Activated CD4-positive, alpha-beta memory T cell treated with anti-CD3 and anti-CD28 coated beads, Interleukin-2, amount 10 ng/mL, durations not matched to agents 7 days and 5 days (primary cell): ENCODE data around the gene SRRM4. TPM values are rescaled to one million over a fixed set of nuclear protein-coding genes. Genes with fewer than 3 reads are reported as not detected.

ENCODE experiments used
- CTCF ChIA-PET: fragments of 350-600 bp; sonication (Branson Sonifier 250); formaldehyde crosslinking; loops from one replicate; lab custom pipeline; 2021; ENCODE audit warnings: antibody characterized with exemption, inconsistent platforms; lab: Charles Lee
- POLR2A ChIA-PET: fragments of 350-600 bp; sonication (Branson Sonifier 250); formaldehyde crosslinking; loops from one replicate; lab custom pipeline; 2021; ENCODE audit warnings: antibody characterized with exemption; lab: Charles Lee
- DNase-seq: peaks from one replicate; pipeline ENCODE4 v3.0.0-alpha.2; 2020
- H3K27ac Mint-ChIP-seq: one replicate; pipeline ENCODE4 v1.8.0; 2021; ENCODE audit warnings: mild to moderate bottlenecking, mixed read lengths
- H3K27me3 Mint-ChIP-seq: one replicate; pipeline ENCODE4 v1.8.0; 2021; ENCODE audit warnings: mixed read lengths
- H3K36me3 Mint-ChIP-seq: one replicate; pipeline ENCODE4 v1.8.0; 2021; ENCODE audit warnings: low read depth, mixed read lengths
- H3K4me1 Mint-ChIP-seq: one replicate; pipeline ENCODE4 v1.8.0; 2021; ENCODE audit warnings: mixed read lengths
- H3K4me3 Mint-ChIP-seq: one replicate; pipeline ENCODE4 v1.8.0; 2021; ENCODE audit warnings: mild to moderate bottlenecking, mixed read lengths
- H3K9me3 Mint-ChIP-seq: one replicate; pipeline ENCODE4 v1.8.0; 2021; ENCODE audit warnings: mixed read lengths
- total RNA-seq, 2 experiments: library from RNA; stranded (reverse); gene quantifications; one replicate each; pipeline ENCODE4 v1.2.3, GENCODE V29; 2021

Gene SRRM4
- not detected for total RNA-seq

GRCh38 chr12:118981285-118982211 is at the start of gene SRRM4:
SRRM4 (plus strand) TSS chr12:118981541; CDS start chr12:118981883, 342 bp downstream.
- H3K4me3 Mint-ChIP-seq, result no peak within 1 kb of the TSS
- H3K36me3 Mint-ChIP-seq, result no peaks in the 10 kb centered on the region
- no peaks in the 10 kb centered on the region for H3K9me3 Mint-ChIP-seq
- POLR2A ChIA-PET, result no interaction called here
- CTCF ChIA-PET, result no interaction called here
- DNase-seq, result no peak
- peaks cover 17% of the 10 kb centered on the region for H3K27me3 Mint-ChIP-seq
- H3K4me1 Mint-ChIP-seq, result no peaks in the 10 kb centered on the region
- no peak within 1 kb of the TSS for H3K27ac Mint-ChIP-seq

- Mint-ChIP-seq H3K9me3 (no peaks in the 10 kb centered on the region), H3K27ac (no peak overlapping the region), H3K4me3 (no peak overlapping the region), H3K27me3 (no peaks in the 10 kb centered on the region), H3K4me1 (no peaks in the 10 kb centered on the region), H3K36me3 (no peaks in the 10 kb centered on the region)
- ChIA-PET CTCF (no interaction called here), POLR2A (no interaction called here)
- DNase-seq, result no peak
Observed at GRCh38 chr12:118946256-118946655, 35.1 kb upstream of the SRRM4 start.

- ChIA-PET POLR2A (no interaction called here), CTCF (no interaction called here)
- Mint-ChIP-seq H3K9me3 (peaks cover 3% of the 10 kb centered on the region), H3K4me1 (no peaks in the 10 kb centered on the region), H3K36me3 (no peaks in the 10 kb centered on the region), H3K4me3 (no peak overlapping the region), H3K27me3 (no peaks in the 10 kb centered on the region), H3K27ac (no peak overlapping the region)
- no peak for DNase-seq
Observed at GRCh38 chr12:118958520-118958919, 22.8 kb upstream of the SRRM4 start.

- Mint-ChIP-seq H3K9me3 (peaks cover 3% of the 10 kb centered on the region), H3K36me3 (no peaks in the 10 kb centered on the region), H3K27ac (no peak overlapping the region), H3K4me3 (no peak overlapping the region), H3K4me1 (no peaks in the 10 kb centered on the region), H3K27me3 (no peaks in the 10 kb centered on the region)
- POLR2A ChIA-PET, result no interaction called here
- DNase-seq, result no peak
- CTCF ChIA-PET, result no interaction called here
Observed at GRCh38 chr12:118959348-118959747, 22.0 kb upstream of the SRRM4 start.

- Mint-ChIP-seq H3K27ac (no peak overlapping the region), H3K27me3 (no peaks in the 10 kb centered on the region), H3K36me3 (no peaks in the 10 kb centered on the region), H3K4me3 (no peak overlapping the region), H3K4me1 (no peaks in the 10 kb centered on the region), H3K9me3 (peaks cover 3% of the 10 kb centered on the region)
- DNase-seq, result no peak
- CTCF ChIA-PET, result no interaction called here
- POLR2A ChIA-PET, result no interaction called here
Observed at GRCh38 chr12:118959985-118960560, 21.3 kb upstream of the SRRM4 start.

GRCh38 chr12:118960865-118961264 is 20.5 kb upstream of the SRRM4 start:
- peaks cover 3% of the 10 kb centered on the region for H3K9me3 Mint-ChIP-seq
- H3K4me1 Mint-ChIP-seq, result no peaks in the 10 kb centered on the region
- H3K4me3 Mint-ChIP-seq, result no peak overlapping the region
- H3K27me3 Mint-ChIP-seq, result no peaks in the 10 kb centered on the region
- no peaks in the 10 kb centered on the region for H3K36me3 Mint-ChIP-seq
- H3K27ac Mint-ChIP-seq, result no peak overlapping the region
- POLR2A ChIA-PET, result no interaction called here
- no peak for DNase-seq
- CTCF ChIA-PET, result no interaction called here

- Mint-ChIP-seq H3K36me3 (no peaks in the 10 kb centered on the region), H3K4me1 (no peaks in the 10 kb centered on the region), H3K27me3 (no peaks in the 10 kb centered on the region), H3K27ac (no peak overlapping the region), H3K4me3 (no peak overlapping the region), H3K9me3 (peaks cover 11% of the 10 kb centered on the region)
- DNase-seq, result no peak
- CTCF ChIA-PET, result no interaction called here
- POLR2A ChIA-PET, result no interaction called here
Observed at GRCh38 chr12:118964988-118965387, 16.4 kb upstream of the SRRM4 start.

GRCh38 chr12:118970856-118971255 is 10.5 kb upstream of the SRRM4 start:
- CTCF ChIA-PET, result no interaction called here
- H3K9me3 Mint-ChIP-seq, result peaks cover 8% of the 10 kb centered on the region
- no peaks in the 10 kb centered on the region for H3K4me1 Mint-ChIP-seq
- POLR2A ChIA-PET, result no interaction called here
- H3K36me3 Mint-ChIP-seq, result no peaks in the 10 kb centered on the region
- no peak overlapping the region for H3K4me3 Mint-ChIP-seq
- no peaks in the 10 kb centered on the region for H3K27me3 Mint-ChIP-seq
- no peak for DNase-seq
- H3K27ac Mint-ChIP-seq, result no peak overlapping the region

- H3K4me3 Mint-ChIP-seq, result no peak overlapping the region
Observed at GRCh38 chr12:118972982-118973381, 8.4 kb upstream of the SRRM4 start.

GRCh38 chr12:118979763-118980406 is 1.5 kb upstream of the SRRM4 start:
- DNase-seq, result peak; percentile 21
- ChIA-PET POLR2A (no interaction called here), CTCF (no interaction called here)
- H3K36me3 Mint-ChIP-seq, result no peaks in the 10 kb centered on the region
- no peaks in the 10 kb centered on the region for H3K9me3 Mint-ChIP-seq
- no peak overlapping the region for H3K27ac Mint-ChIP-seq
- H3K4me1 Mint-ChIP-seq, result no peaks in the 10 kb centered on the region
- no peak overlapping the region for H3K4me3 Mint-ChIP-seq
- peaks cover 17% of the 10 kb centered on the region for H3K27me3 Mint-ChIP-seq

More at GRCh38 chr12:118972982-118973381, 8.4 kb upstream of the SRRM4 start:
- H3K27ac Mint-ChIP-seq, result no peak overlapping the region
- no peaks in the 10 kb centered on the region for H3K36me3 Mint-ChIP-seq
- CTCF ChIA-PET, result no interaction called here
- H3K27me3 Mint-ChIP-seq, result no peaks in the 10 kb centered on the region
- H3K9me3 Mint-ChIP-seq, result peaks cover 4% of the 10 kb centered on the region
- DNase-seq, result no peak
- POLR2A ChIA-PET, result no interaction called here
- no peaks in the 10 kb centered on the region for H3K4me1 Mint-ChIP-seq

- H3K4me3 Mint-ChIP-seq, result no peak overlapping the region
Observed at GRCh38 chr12:118980407-118981014, 830 bp upstream of the SRRM4 start.

GRCh38 chr12:118982302-118982701 is 961 bp downstream of the SRRM4 start:
- CTCF ChIA-PET, result no interaction called here
- Mint-ChIP-seq H3K4me3 (no peak overlapping the region), H3K4me1 (no peaks in the 10 kb centered on the region), H3K27me3 (peaks cover 17% of the 10 kb centered on the region), H3K9me3 (no peaks in the 10 kb centered on the region), H3K27ac (no peak overlapping the region), H3K36me3 (no peaks in the 10 kb centered on the region)
- no peak for DNase-seq
- POLR2A ChIA-PET, result no interaction called here

More at GRCh38 chr12:118980407-118981014, 830 bp upstream of the SRRM4 start:
- Mint-ChIP-seq H3K4me1 (no peaks in the 10 kb centered on the region), H3K36me3 (no peaks in the 10 kb centered on the region), H3K27ac (no peak overlapping the region), H3K27me3 (peaks cover 17% of the 10 kb centered on the region), H3K9me3 (no peaks in the 10 kb centered on the region)
- DNase-seq, result no peak
- POLR2A ChIA-PET, result no interaction called here
- CTCF ChIA-PET, result no interaction called here
